HG03025 (cell line): Measurements from ENCODE around the gene C2CD4D.
"Not testable (repeated sequence)": the region's sequence is repeated elsewhere in the genome, so short reads cannot be mapped to it uniquely, and the experiment has no call there.

Experiments
- ATAC-seq: cut with Tn5 transposase; IDR thresholded peaks from one replicate; pipeline ENCODE4 v1.9.1; 2021; ENCODE audit warnings: mild to moderate bottlenecking, moderate library complexity; ENCODE audit not compliant: unreplicated experiment, low FRiP score

C2CD4D gene

GRCh38 chr1:151839457-151840403 is at the start of gene C2CD4D:
TSS of gene C2CD4D (minus strand) at chr1:151839820. CDS start at chr1:151838989, 831 bp downstream.
- no peak for ATAC-seq

GRCh38 chr1:151888972-151889570 is 49.5 kb upstream of the C2CD4D start:
- no peak for ATAC-seq

GRCh38 chr1:151887028-151887427 is 47.4 kb upstream of the C2CD4D start:
- ATAC-seq, result no peak

- no peak for ATAC-seq
Measured at GRCh38 chr1:151885479-151885878, 45.9 kb upstream of the C2CD4D start.

- not testable (repeated sequence) for ATAC-seq
Measured at GRCh38 chr1:151884879-151885278, 45.3 kb upstream of the C2CD4D start.

GRCh38 chr1:151884445-151884844 is 44.8 kb upstream of the C2CD4D start:
- not testable (repeated sequence) for ATAC-seq

GRCh38 chr1:151883898-151884297 is 44.3 kb upstream of the C2CD4D start:
- ATAC-seq, result not testable (repeated sequence)

GRCh38 chr1:151882918-151883317 is 43.3 kb upstream of the C2CD4D start:
- not testable (repeated sequence) for ATAC-seq

GRCh38 chr1:151882466-151882865 is 42.8 kb upstream of the C2CD4D start:
- no peak for ATAC-seq

GRCh38 chr1:151881479-151881878 is 41.9 kb upstream of the C2CD4D start:
- ATAC-seq, result no peak

GRCh38 chr1:151875419-151876097 is 35.9 kb upstream of the C2CD4D start:
- ATAC-seq, result no peak

- not testable (repeated sequence) for ATAC-seq
Measured at GRCh38 chr1:151872776-151873175, 33.2 kb upstream of the C2CD4D start.

GRCh38 chr1:151871284-151872030 is 31.8 kb upstream of the C2CD4D start:
- ATAC-seq, result no peak

- ATAC-seq, result no peak
Measured at GRCh38 chr1:151868486-151868885, 28.9 kb upstream of the C2CD4D start.

GRCh38 chr1:151867765-151868411 is 28.3 kb upstream of the C2CD4D start:
- ATAC-seq, result no peak

GRCh38 chr1:151867321-151867720 is 27.7 kb upstream of the C2CD4D start:
- ATAC-seq, result no peak

GRCh38 chr1:151864411-151864810 is 24.8 kb upstream of the C2CD4D start:
- ATAC-seq, result no peak

GRCh38 chr1:151862604-151863003 is 23.0 kb upstream of the C2CD4D start:
- no peak for ATAC-seq

- no peak for ATAC-seq
Measured at GRCh38 chr1:151860504-151861187, 21.0 kb upstream of the C2CD4D start.
